ENCODE data around the gene MMAB. TPM values are rescaled to one million over a fixed set of nuclear protein-coding genes. Genes with fewer than 3 reads are reported as not detected.

MMAB gene
- total RNA-seq, 1 experiment from 2014 or later: 24.3 TPM

DNA sequence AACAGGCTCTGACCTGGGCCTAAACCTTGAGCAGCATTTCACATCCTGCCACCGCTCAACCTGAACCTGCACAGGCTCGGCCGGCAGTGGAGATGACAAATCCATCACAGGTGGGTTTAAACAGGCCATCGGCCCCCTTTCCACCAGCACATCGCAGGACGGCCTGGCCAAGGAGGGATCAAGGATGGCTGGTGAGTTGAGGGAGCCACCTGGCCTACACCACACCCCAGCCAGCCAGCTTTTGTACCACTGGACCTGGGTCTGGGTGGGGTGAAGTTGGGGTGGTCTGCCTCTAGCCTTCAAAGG lies 14.2 kb downstream of the MMAB start:
- H4K20me1 ChIP-seq (ENCODE audit: control insufficient read depth, insufficient read depth, insufficient read length): no peaks in the 10 kb centered on the region
- Mint-ChIP-seq H3K27ac (no peak overlapping the region; a peak in 1 of 7 replicates), H3K4me3 (no peak overlapping the region)

More for the DNA sequence above, 14.2 kb downstream of the MMAB start:
- no CpG with 5 or more reads among the region's 6 CpGs for WGBS (ENCODE audit: extremely low coverage, insufficient read length, low lambda C conversion rate)
- H3K9ac ChIP-seq (ENCODE audit: extremely low read depth, insufficient read length, low read length): no peak overlapping the region
- no peaks in the 10 kb centered on the region for H3K9me3 ChIP-seq (ENCODE audit: control insufficient read depth, low read depth, low read length)
- no peak overlapping the region; the same call in 1 of the 2 replicates for H3K14ac ChIP-seq (ENCODE audit: insufficient read depth, low read length)
- H3K23me2 ChIP-seq (ENCODE audit: insufficient read length, low read depth, low read length, poor library complexity, severe bottlenecking): no peaks in the 10 kb centered on the region
- H3K56ac ChIP-seq (ENCODE audit: insufficient read length, low read depth, low read length): no peak overlapping the region
- no peak overlapping the region for H2BK15ac ChIP-seq (ENCODE audit: low read depth, low read length)
- no peak overlapping the region for H4K5ac ChIP-seq (ENCODE audit: insufficient read length, low read depth, low read length)
- H2AFZ ChIP-seq (ENCODE audit: low read length): no peak overlapping the region
- no peak overlapping the region for H2BK12ac ChIP-seq (ENCODE audit: insufficient read length, low read depth, low read length)
- no peak overlapping the region for H2BK5ac ChIP-seq (ENCODE audit: insufficient read length, low read length)
- H4K8ac ChIP-seq (replicated peaks; ENCODE audit: insufficient read length, low read depth, low read length): no peak overlapping the region
- no peak overlapping the region for H2AK5ac ChIP-seq (ENCODE audit: insufficient read length, low read length)
- H3K79me1 ChIP-seq (ENCODE audit: insufficient read depth, low read depth, low read length, poor library complexity, severe bottlenecking): no peaks in the 10 kb centered on the region
- no peak overlapping the region for H2BK120ac ChIP-seq (ENCODE audit: low read depth, low read length, poor library complexity, severe bottlenecking)
- Mint-ChIP-seq H3K36me3 (ENCODE audit: insufficient read depth in 1 of 3, low read depth in 3 of 3) (peaks cover 13 to 15% (median 14%) of the 10 kb centered on the region in 3 experiments), H3K4me1 (peaks cover 2 to 6% of the 10 kb centered on the region in 2 experiments; a peak in 3 of 4 replicates), H3K27me3 (ENCODE audit: low read depth) (no peaks in the 10 kb centered on the region), H3K9me3 (no peaks in the 10 kb centered on the region; a peak in 1 of 5 replicates)
- TF ChIP-seq, protein P1, sequence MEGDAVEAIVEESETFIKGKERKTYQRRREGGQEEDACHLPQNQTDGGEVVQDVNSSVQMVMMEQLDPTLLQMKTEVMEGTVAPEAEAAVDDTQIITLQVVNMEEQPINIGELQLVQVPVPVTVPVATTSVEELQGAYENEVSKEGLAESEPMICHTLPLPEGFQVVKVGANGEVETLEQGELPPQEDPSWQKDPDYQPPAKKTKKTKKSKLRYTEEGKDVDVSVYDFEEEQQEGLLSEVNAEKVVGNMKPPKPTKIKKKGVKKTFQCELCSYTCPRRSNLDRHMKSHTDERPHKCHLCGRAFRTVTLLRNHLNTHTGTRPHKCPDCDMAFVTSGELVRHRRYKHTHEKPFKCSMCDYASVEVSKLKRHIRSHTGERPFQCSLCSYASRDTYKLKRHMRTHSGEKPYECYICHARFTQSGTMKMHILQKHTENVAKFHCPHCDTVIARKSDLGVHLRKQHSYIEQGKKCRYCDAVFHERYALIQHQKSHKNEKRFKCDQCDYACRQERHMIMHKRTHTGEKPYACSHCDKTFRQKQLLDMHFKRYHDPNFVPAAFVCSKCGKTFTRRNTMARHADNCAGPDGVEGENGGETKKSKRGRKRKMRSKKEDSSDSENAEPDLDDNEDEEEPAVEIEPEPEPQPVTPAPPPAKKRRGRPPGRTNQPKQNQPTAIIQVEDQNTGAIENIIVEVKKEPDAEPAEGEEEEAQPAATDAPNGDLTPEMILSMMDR (conservative IDR thresholded peaks at IDR 0.05): no peak
- no peak overlapping the region for H3K27ac ChIP-seq (ENCODE audit: insufficient read length, low read depth, low read length)
- no peak for DNase-seq
- no peak overlapping the region for H2BK20ac ChIP-seq (ENCODE audit: low read depth, low read length, poor library complexity, severe bottlenecking)
- H3K18ac ChIP-seq (ENCODE audit: insufficient read length, low read depth, low read length): no peak overlapping the region
- H4K91ac ChIP-seq (ENCODE audit: insufficient read length, low read depth, low read length): no peak overlapping the region
- H3K27me3 ChIP-seq (ENCODE audit: insufficient read depth, low read length): no peaks in the 10 kb centered on the region
- no peaks in the 10 kb centered on the region for H3K4me1 ChIP-seq (ENCODE audit: insufficient read depth, low read length)
- H3K23ac ChIP-seq (ENCODE audit: insufficient read length, low read depth, low read length): no peak overlapping the region
- no peaks in the 10 kb centered on the region for H3K79me2 ChIP-seq (ENCODE audit: insufficient read depth, low read length)
- no peak overlapping the region for H3T11ph ChIP-seq (ENCODE audit: low read length)
- no peak overlapping the region for H3K4me2 ChIP-seq (ENCODE audit: insufficient read depth, insufficient read length, low read length)
- no peak overlapping the region for H3K4ac ChIP-seq (ENCODE audit: low read depth, low read length)
